ENCODE results near the gene TUT4. TPM values are rescaled to one million over a fixed set of nuclear protein-coding genes. Genes with fewer than 3 reads are reported as not detected.

TUT4 gene
- total and polyA plus RNA-seq, 2 donors (not counting 3 experiments of a cell fraction or from before 2014, with no cell fraction given) = 24.7 to 41.2 TPM

DNA sequence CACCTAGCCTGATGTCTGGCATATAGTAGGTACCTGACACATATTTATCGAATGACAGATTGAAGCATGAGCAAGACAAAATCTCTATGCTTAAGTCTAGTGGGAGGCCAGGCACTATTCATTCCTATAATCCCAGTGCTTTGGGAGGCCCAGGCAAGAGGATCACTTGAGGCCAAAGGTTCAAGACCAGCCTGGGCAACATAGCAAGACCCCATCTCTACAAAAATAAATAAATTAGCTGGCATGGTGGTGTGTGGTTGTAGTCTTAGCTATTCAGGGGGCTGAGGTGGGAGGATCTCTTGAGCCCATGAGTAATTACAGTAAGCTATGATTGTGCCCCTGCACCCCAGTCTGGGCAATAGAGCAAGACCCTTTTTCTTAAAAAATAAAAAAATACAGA lies 23.2 kb upstream of the TUT4 start:
- peaks cover 2 to 3% of the 10 kb centered on the region in 2 experiments for H3K27me3 ChIP-seq (ENCODE audit: control insufficient read depth in 2 of 2, insufficient read depth in 2 of 2, low read length in 2 of 2)
- no peaks in the 10 kb centered on the region for H3K9me1 ChIP-seq (replicated peaks; ENCODE audit: control insufficient read depth, extremely low read depth, insufficient read depth, low read length)
- intact Hi-C loops (cut with micrococcal nuclease) = no loop called here
- H4K20me1 ChIP-seq (replicated peaks; ENCODE audit: control insufficient read depth, extremely low read depth, insufficient read depth, low read length) = no peaks in the 10 kb centered on the region
- H3K79me2 ChIP-seq (ENCODE audit: control insufficient read depth, insufficient read depth, low read length) = no peaks in the 10 kb centered on the region
- ChIA-PET POLR2A (no interaction called here), CTCF (no interaction called here)
- no peaks in the 10 kb centered on the region for H3K36me3 ChIP-seq (ENCODE audit: control insufficient read depth in 2 of 2, extremely low read depth in 1 of 2, insufficient read depth in 2 of 2, low read length in 2 of 2)
- FAIRE-seq (no peak), DNase-seq (ENCODE audit: low read depth, low spot score) (no peak)
- H2AFZ ChIP-seq (ENCODE audit: low read depth, low read length) = no peak overlapping the region
- H3K9me3 ChIP-seq (replicated peaks; ENCODE audit: control insufficient read depth, insufficient read depth, low read length) = no peaks in the 10 kb centered on the region
- H3K4me3 ChIP-seq (replicated peaks in 1 of 3; ENCODE audit: insufficient read depth in 1 of 3, low read depth in 1 of 3, low read length in 3 of 3) = no peak overlapping the region
- peaks cover 2% of the 10 kb centered on the region for H3K4me1 ChIP-seq (ENCODE audit: control insufficient read depth, extremely low read depth, insufficient read depth, low read length)
- TF ChIP-seq POLR2A (IDR thresholded peaks at IDR 0.05; ENCODE audit: low read depth, low read length) (no peak), POLR2AphosphoS5 (IDR thresholded peaks at IDR 0.05; ENCODE audit: insufficient read depth, low read depth, low read length) (no peak), JUN (IDR thresholded peaks at IDR 0.05; ENCODE audit: borderline replicate concordance, insufficient read depth, insufficient read length, low read depth) (no peak), MYC (IDR thresholded peaks at IDR 0.05; ENCODE audit: low read depth, low read length) (no peak), EZH2 (IDR thresholded peaks at IDR 0.05; ENCODE audit: borderline replicate concordance, low read depth, low read length, severe bottlenecking) (no peak), FOS (IDR thresholded peaks at IDR 0.05; ENCODE audit: borderline replicate concordance, insufficient read depth, low read length) (no peak), GATA2 (IDR thresholded peaks at IDR 0.05; ENCODE audit: insufficient read depth, insufficient read length, low read depth, low read length) (no peak)
- TF ChIP-seq, protein P1, sequence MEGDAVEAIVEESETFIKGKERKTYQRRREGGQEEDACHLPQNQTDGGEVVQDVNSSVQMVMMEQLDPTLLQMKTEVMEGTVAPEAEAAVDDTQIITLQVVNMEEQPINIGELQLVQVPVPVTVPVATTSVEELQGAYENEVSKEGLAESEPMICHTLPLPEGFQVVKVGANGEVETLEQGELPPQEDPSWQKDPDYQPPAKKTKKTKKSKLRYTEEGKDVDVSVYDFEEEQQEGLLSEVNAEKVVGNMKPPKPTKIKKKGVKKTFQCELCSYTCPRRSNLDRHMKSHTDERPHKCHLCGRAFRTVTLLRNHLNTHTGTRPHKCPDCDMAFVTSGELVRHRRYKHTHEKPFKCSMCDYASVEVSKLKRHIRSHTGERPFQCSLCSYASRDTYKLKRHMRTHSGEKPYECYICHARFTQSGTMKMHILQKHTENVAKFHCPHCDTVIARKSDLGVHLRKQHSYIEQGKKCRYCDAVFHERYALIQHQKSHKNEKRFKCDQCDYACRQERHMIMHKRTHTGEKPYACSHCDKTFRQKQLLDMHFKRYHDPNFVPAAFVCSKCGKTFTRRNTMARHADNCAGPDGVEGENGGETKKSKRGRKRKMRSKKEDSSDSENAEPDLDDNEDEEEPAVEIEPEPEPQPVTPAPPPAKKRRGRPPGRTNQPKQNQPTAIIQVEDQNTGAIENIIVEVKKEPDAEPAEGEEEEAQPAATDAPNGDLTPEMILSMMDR (IDR thresholded peaks at IDR 0.05; ENCODE audit: extremely low read depth in 1 of 2, insufficient read depth in 1 of 2, low read depth in 1 of 2, low read length in 2 of 2) = no peak
- TF ChIP-seq, protein P2, sequence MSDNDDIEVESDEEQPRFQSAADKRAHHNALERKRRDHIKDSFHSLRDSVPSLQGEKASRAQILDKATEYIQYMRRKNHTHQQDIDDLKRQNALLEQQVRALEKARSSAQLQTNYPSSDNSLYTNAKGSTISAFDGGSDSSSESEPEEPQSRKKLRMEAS (IDR thresholded peaks at IDR 0.05; ENCODE audit: insufficient read depth, insufficient read length) = no peak
- H3K9ac ChIP-seq (replicated peaks; ENCODE audit: extremely low read depth, insufficient read depth, low read length) = no peak overlapping the region
- H3K4me2 ChIP-seq (ENCODE audit: insufficient read depth, low read length) = no peak overlapping the region
- dilution Hi-C loops (cut with MboI; ENCODE audit: extremely low pct_ligation_motif_present, low sequenced_read_pairs) = no loop called here
- BruUV-seq (replicated peaks) = no TSS peak
- no peak overlapping the region for H3K27ac ChIP-seq (ENCODE audit: insufficient read depth, low read depth, low read length)

Data from endothelial cell of umbilical vein (primary cell).